Spleen (tissue), 11 donors: ENCODE results near the gene LPCAT2. TPM values are rescaled to one million over a fixed set of nuclear protein-coding genes. Genes with fewer than 3 reads are reported as not detected.

ENCODE experiments used
- DNase-seq: peaks from one replicate; pipeline ENCODE4 v3.0.0-alpha.2; 2020
- H3K27ac ChIP-seq, 8 donors: fragments of 200-600 bp; sonication (generic) in 7 of 8; 1 replicate in 4 of 8; 2 replicates in 4 of 8; pipeline versions ENCODE4 v1.5.0 to v1.8.0; 2016 to 2021; ENCODE audit warnings: inconsistent platforms in 4 of 8, mild to moderate bottlenecking in 4 of 8, moderate library complexity in 1 of 8
- H3K27me3 ChIP-seq, 7 donors: fragments of 200-600 bp; sonication (generic) in 6 of 7; replicated peaks in 1 of 7; 1 replicate in 4 of 7; 2 replicates in 3 of 7; pipeline versions ENCODE4 v1.5.0 to v1.8.0; 2016 to 2021; ENCODE audit warnings: inconsistent platforms in 3 of 7, mild to moderate bottlenecking in 1 of 7
- H3K36me3 ChIP-seq, 6 donors: fragments of 200-600 bp; sonication (generic) in 5 of 6; 1 replicate in 4 of 6; 2 replicates in 2 of 6; pipeline versions ENCODE4 v1.5.0 to v1.8.0; 2016 to 2021; ENCODE audit warnings: inconsistent platforms in 2 of 6
- H3K4me1 ChIP-seq, 6 donors: fragments of 200-600 bp; sonication (generic) in 5 of 6; 1 replicate in 3 of 6; 2 replicates in 3 of 6; pipeline versions ENCODE4 v1.5.0 to v1.8.0; 2016 to 2021; ENCODE audit warnings: inconsistent platforms in 3 of 6
- H3K4me3 ChIP-seq, 8 donors: fragments of 200-600 bp; sonication (generic) in 7 of 8; 1 replicate in 4 of 8; 2 replicates in 4 of 8; pipeline versions ENCODE4 v1.5.0 to v1.8.0; 2016 to 2021; ENCODE audit warnings: inconsistent platforms in 4 of 8, mild to moderate bottlenecking in 4 of 8, moderate library complexity in 2 of 8
- H3K9me3 ChIP-seq, 8 donors: fragments of 200-600 bp; sonication (generic) in 7 of 8; 1 replicate in 4 of 8; 2 replicates in 4 of 8; pipeline versions ENCODE4 v1.5.0 to v1.8.0; 2016 to 2021; ENCODE audit warnings: inconsistent platforms in 4 of 8
- POLR2A ChIP-seq, 3 donors: fragments of 450-650 bp; IDR thresholded peaks; one replicate each; pipeline ENCODE4 v1.5.1; 2017; ENCODE audit warnings: antibody characterized with exemption in 3 of 3, mild to moderate bottlenecking in 1 of 3
- POLR2AphosphoS5 ChIP-seq, 3 donors: sonication (generic); formaldehyde crosslinking; IDR thresholded peaks; one replicate each; pipeline ENCODE4 v1.5.1; 2017; ENCODE audit warnings: antibody characterized with exemption in 3 of 3
- WGBS, 5 donors: extraction: QIAGEN DNeasy Blood & Tissue Kit in 3 of 5; methylation state at CpG; one replicate each; pipeline versions ENCODE4 v1.1.5 to v1.1.7; 2013 to 2018; 5-methylcytosine and 5-hydroxymethylcytosine counted together
- intact Hi-C: fragments of 100-400 bp; cut with DNase I; formaldehyde crosslinking; loops from one replicate; pipeline ENCODE4 v1.15.0; 2023; ENCODE audit warnings: low total_unique reads
- polyA plus RNA-seq, 3 donors: library from polyadenylated mRNA; stranded (reverse); fragments of 200-250 nt; gene quantifications; one replicate each; pipeline ENCODE4 v1.2.1, GENCODE V29; 2013
- total RNA-seq, 7 donors: library from RNA; depleted of rRNA in 3 of 7; stranded (reverse); fragments of >200 nt in 3 of 7; fragmentation: NEBNext Ultra II Directional in 4 of 7; extraction: Animal tissue kit (Norgen Biotek cat#: 25700) in 4 of 7; gene quantifications; one replicate each; pipeline versions ENCODE4 v1.1.0 to v1.2.1, GENCODE V29; 2016 to 2021
- TF ChIP-seq, protein P1 (sequence below), 11 experiments: fragments of 200-600 bp in 7 of 11; fragments of 450-650 bp in 4 of 11; sonication (generic) in 4 of 11; IDR thresholded peaks in 8 of 11; conservative IDR thresholded peaks in 3 of 11; 1 replicate in 7 of 11; 2 replicates in 4 of 11; pipeline versions ENCODE4 v1.4.0 to v1.8.0; 2016 to 2021; ENCODE audit warnings: antibody characterized with exemption in 11 of 11, inconsistent platforms in 4 of 11, mild to moderate bottlenecking in 1 of 11
- donor health status: healthy with polysubstance abuse.
- donor health status: DM: no; HTN: no; CAD: no; lungs with moderate emphysema.
- donor health status: DM: no; HTN: no; CAD: no.
- donor health status: Bipolar disorder and iron deficiency.
- donor health status: healthy.
- donor health status: DM: no; HTN: no; CAD: no.
- donor health status: DM: yes; HTN: yes; CAD: no.

The LPCAT2 gene
- total and polyA plus RNA-seq, 10 donors: 3.4 to 44.3 (median 31.1) TPM

DNA sequence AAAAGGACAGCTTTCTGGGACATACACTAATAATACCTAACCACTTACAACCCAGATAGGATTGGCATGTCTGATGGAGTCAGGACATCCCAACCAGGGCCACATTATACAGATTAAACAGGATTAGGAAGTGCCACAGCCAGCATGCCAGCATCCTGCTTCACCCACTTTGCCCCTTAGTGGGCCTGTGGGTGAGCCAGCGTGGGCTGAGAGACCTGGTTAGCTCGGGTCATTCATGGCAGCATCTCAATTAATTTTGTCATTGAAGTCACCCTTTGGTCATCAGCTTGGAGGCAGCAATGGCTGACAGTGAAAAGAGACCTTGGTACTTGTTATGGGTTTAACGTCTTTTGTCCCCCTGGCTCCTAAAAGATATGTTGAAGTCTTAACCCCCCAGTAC lies 117.0 kb downstream of the LPCAT2 start:
- no peak for DNase-seq
- peaks cover 0 to 8% (median 0%) of the 10 kb centered on the region in 7 donors for H3K27me3 ChIP-seq
- no peaks in the 10 kb centered on the region for H3K9me3 ChIP-seq
- no peaks in the 10 kb centered on the region for H3K36me3 ChIP-seq
- no peak overlapping the region for H3K27ac ChIP-seq
- no peak overlapping the region for H3K4me3 ChIP-seq
- no peak for TF ChIP-seq POLR2AphosphoS5 (IDR thresholded peaks at IDR 0.05)
- TF ChIP-seq POLR2A (IDR thresholded peaks at IDR 0.05): no peak
- TF ChIP-seq, protein P1, sequence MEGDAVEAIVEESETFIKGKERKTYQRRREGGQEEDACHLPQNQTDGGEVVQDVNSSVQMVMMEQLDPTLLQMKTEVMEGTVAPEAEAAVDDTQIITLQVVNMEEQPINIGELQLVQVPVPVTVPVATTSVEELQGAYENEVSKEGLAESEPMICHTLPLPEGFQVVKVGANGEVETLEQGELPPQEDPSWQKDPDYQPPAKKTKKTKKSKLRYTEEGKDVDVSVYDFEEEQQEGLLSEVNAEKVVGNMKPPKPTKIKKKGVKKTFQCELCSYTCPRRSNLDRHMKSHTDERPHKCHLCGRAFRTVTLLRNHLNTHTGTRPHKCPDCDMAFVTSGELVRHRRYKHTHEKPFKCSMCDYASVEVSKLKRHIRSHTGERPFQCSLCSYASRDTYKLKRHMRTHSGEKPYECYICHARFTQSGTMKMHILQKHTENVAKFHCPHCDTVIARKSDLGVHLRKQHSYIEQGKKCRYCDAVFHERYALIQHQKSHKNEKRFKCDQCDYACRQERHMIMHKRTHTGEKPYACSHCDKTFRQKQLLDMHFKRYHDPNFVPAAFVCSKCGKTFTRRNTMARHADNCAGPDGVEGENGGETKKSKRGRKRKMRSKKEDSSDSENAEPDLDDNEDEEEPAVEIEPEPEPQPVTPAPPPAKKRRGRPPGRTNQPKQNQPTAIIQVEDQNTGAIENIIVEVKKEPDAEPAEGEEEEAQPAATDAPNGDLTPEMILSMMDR (IDR thresholded peaks at IDR 0.05 in 8 of 11, conservative IDR thresholded peaks at IDR 0.05 in 3 of 11): no peak
- H3K4me1 ChIP-seq: no peaks in the 10 kb centered on the region
- 60 to 82% (median 77%) methylated on average over 2 to 3 of the region's 3 CpGs for WGBS, 5 donors
- intact Hi-C loops: no loop called here

DNA sequence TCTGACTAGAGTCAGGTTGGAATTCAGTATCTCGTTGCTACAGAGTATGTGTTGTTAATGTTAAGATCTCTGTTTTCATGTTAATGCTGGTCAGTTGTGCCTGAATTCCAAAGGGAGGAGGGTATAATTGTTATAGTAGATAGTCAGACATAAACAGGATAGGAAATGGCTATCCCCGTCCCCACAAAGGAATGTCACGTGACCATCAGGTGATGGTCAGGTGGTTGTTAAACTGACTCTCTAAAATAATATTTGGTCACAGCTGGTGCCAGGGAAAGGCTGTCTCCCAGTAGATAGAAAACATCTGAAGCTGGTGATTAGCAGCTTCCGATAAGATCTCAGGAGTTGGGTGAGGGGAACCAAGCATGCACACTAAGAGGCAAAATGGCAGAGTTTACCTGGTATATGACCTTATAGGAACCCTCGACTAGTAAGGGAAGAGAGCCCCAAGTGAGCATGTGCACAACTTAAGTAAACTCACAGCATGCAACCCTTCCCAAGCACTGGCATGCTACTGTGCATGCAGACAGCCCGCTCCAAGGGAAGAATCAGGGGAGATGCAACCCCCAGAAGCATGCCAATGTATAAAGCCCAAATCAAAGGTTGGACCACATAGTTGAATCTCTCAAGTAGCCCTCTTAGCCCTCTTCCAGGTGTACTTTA lies 119.6 kb downstream of the LPCAT2 start:
- WGBS, 5 donors: 64 to 80% (median 75%) methylated on average over 6 of the region's 6 CpGs
- peaks cover 0 to 10% (median 0%) of the 10 kb centered on the region in 8 donors for H3K9me3 ChIP-seq
- no peak for DNase-seq

DNA sequence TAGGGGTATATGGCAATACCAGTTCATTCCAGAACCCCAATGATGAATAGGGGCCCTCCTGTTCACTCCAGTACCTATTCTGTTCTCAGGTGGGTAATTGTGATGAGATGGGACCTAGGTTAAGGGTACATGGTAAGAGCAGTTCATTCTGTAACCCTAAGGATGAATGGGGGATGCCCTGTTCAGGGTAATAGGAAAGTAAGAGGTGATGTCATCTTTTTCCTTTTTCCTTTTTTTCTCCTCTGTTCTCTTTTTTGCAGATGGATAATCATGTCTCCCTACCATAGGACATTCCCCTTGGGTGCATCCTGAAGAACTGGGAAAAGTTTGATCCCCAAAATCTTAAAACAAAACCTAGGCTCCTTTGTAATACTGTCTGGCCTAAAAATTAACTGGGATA lies 121.9 kb downstream of the LPCAT2 start:
- Histone ChIP-seq H3K4me1 (no peaks in the 10 kb centered on the region), H3K4me3 (no peak overlapping the region), H3K27me3 (peaks cover 0 to 8% (median 0%) of the 10 kb centered on the region in 7 donors), H3K9me3 (peaks cover 0 to 10% (median 0%) of the 10 kb centered on the region in 8 donors), H3K36me3 (no peaks in the 10 kb centered on the region), H3K27ac (no peak overlapping the region)
- intact Hi-C loops: no loop called here
- no peak for TF ChIP-seq POLR2A (IDR thresholded peaks at IDR 0.05)
- TF ChIP-seq POLR2AphosphoS5 (IDR thresholded peaks at IDR 0.05): no peak
- TF ChIP-seq, protein P1 (IDR thresholded peaks at IDR 0.05 in 8 of 11, conservative IDR thresholded peaks at IDR 0.05 in 3 of 11): no peak
- no peak for DNase-seq

More for the DNA sequence above, 119.6 kb downstream of the LPCAT2 start:
- no peaks in the 10 kb centered on the region for H3K4me1 ChIP-seq
- H3K27ac ChIP-seq: no peak overlapping the region
- no peak overlapping the region for H3K4me3 ChIP-seq
- intact Hi-C loops: no loop called here
- H3K36me3 ChIP-seq: no peaks in the 10 kb centered on the region
- peaks cover 0 to 8% (median 0%) of the 10 kb centered on the region in 7 donors for H3K27me3 ChIP-seq
- TF ChIP-seq POLR2A (IDR thresholded peaks at IDR 0.05) (no peak), POLR2AphosphoS5 (IDR thresholded peaks at IDR 0.05) (no peak)
- TF ChIP-seq, protein P1 (IDR thresholded peaks at IDR 0.05 in 8 of 11, conservative IDR thresholded peaks at IDR 0.05 in 3 of 11): no peak

DNA sequence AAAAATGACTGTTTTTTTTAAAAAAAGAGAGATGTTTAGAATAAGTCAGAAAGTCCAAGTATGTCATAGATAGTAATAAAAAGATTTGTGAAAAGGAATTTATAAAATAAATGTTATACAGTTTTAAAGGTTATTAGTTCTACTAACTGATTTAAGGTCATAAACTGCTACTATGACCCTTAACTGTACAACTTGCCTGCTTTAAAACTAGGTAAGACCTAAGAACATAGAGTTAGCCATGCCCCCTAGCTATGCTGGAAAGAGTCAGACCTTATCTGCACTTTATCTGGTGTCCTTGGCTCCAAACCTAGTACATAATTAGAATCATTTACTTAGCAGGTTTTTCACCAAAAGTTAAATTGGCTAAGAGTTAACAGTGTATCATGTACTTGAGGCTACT lies 123.4 kb downstream of the LPCAT2 start:
- H3K9me3 ChIP-seq: peaks cover 0 to 10% (median 0%) of the 10 kb centered on the region in 8 donors
- no peaks in the 10 kb centered on the region for H3K4me1 ChIP-seq
- H3K36me3 ChIP-seq: no peaks in the 10 kb centered on the region
- no peak for DNase-seq
- H3K4me3 ChIP-seq: no peak overlapping the region
- intact Hi-C loops: no loop called here
- peaks cover 0 to 11% (median 0%) of the 10 kb centered on the region in 7 donors for H3K27me3 ChIP-seq
- TF ChIP-seq POLR2AphosphoS5 (IDR thresholded peaks at IDR 0.05) (no peak), POLR2A (IDR thresholded peaks at IDR 0.05) (no peak)
- TF ChIP-seq, protein P1 (IDR thresholded peaks at IDR 0.05 in 8 of 11, conservative IDR thresholded peaks at IDR 0.05 in 3 of 11): no peak
- no peak overlapping the region for H3K27ac ChIP-seq
